ENCODE data around the gene CYP20A1.

DNA sequence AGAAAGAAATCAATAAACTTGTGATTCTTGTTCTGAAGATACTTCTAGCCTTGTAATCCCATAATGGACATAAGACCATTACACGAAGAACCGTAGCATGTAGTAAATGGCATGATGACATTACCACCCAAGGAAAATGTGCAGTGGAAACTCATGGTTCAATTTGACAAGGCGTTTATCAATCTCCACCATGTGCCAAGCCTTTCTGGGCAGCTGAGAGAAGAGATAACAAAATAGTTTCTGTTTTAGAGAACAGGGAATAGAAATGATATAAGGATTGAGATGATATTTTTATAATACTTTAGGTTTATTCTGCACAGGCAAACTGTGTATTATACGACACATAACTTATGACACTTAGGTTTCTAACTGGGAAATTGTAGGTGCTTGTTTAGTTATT, 108.6 kb downstream of the CYP20A1 start:
- TF ChIP-seq POLR2A (IDR thresholded peaks at IDR 0.05) (no peak), CTCF (IDR thresholded peaks at IDR 0.05) (no peak)

All from uterus (tissue), 2 donors.